ENCODE data around the gene PKIG. TPM values are rescaled to one million over a fixed set of nuclear protein-coding genes. Genes with fewer than 3 reads are reported as not detected.

PKIG gene
- total RNA-seq, 1 donor from 2014 or later = 29.3 TPM

GRCh38 chr20:44576297-44576696 lies 6.1 kb upstream of the PKIG start:
- H3K4me3 Mint-ChIP-seq (ENCODE audit: unreplicated experiment) = no peak overlapping the region
- H3K36me3 Mint-ChIP-seq (ENCODE audit: low read depth) = no peaks in the 10 kb centered on the region
- peak overlapping the region; percentile 74 for H3K27ac Mint-ChIP-seq (ENCODE audit: unreplicated experiment)
- H3K4me1 Mint-ChIP-seq (ENCODE audit: low read depth) = peaks cover 61% of the 10 kb centered on the region
- peak; percentile 64 for TF ChIP-seq CTCF (IDR thresholded peaks at IDR 0.05)
- H3K27me3 Mint-ChIP-seq (ENCODE audit: low read depth) = no peaks in the 10 kb centered on the region
- DNase-seq (ENCODE audit: low spot score) = no peak
- H3K9me3 Mint-ChIP-seq (ENCODE audit: low read depth) = no peaks in the 10 kb centered on the region

GRCh38 chr20:44579313-44580081 lies 2.9 kb upstream of the PKIG start:
- no peaks in the 10 kb centered on the region for H3K27me3 Mint-ChIP-seq (ENCODE audit: low read depth)
- no peak for TF ChIP-seq CTCF (IDR thresholded peaks at IDR 0.05)
- H3K9me3 Mint-ChIP-seq (ENCODE audit: low read depth) = no peaks in the 10 kb centered on the region
- H3K27ac Mint-ChIP-seq (ENCODE audit: unreplicated experiment) = peak overlapping the region; percentile 81
- DNase-seq (ENCODE audit: low spot score) = no peak
- H3K4me3 Mint-ChIP-seq (ENCODE audit: unreplicated experiment) = no peak overlapping the region
- peaks cover 69% of the 10 kb centered on the region for H3K4me1 Mint-ChIP-seq (ENCODE audit: low read depth)
- H3K36me3 Mint-ChIP-seq (ENCODE audit: low read depth) = no peaks in the 10 kb centered on the region

GRCh38 chr20:44580581-44581268 lies 1.7 kb upstream of the PKIG start:
- Mint-ChIP-seq H3K4me1 (ENCODE audit: low read depth) (peaks cover 79% of the 10 kb centered on the region), H3K4me3 (ENCODE audit: unreplicated experiment) (no peak overlapping the region), H3K27ac (ENCODE audit: unreplicated experiment) (peak overlapping the region; percentile 36), H3K36me3 (ENCODE audit: low read depth) (no peaks in the 10 kb centered on the region), H3K27me3 (ENCODE audit: low read depth) (no peaks in the 10 kb centered on the region), H3K9me3 (ENCODE audit: low read depth) (no peaks in the 10 kb centered on the region)
- no peak for DNase-seq (ENCODE audit: low spot score)
- no peak for TF ChIP-seq CTCF (IDR thresholded peaks at IDR 0.05)

- Mint-ChIP-seq H3K27me3 (ENCODE audit: low read depth) (no peaks in the 10 kb centered on the region), H3K36me3 (ENCODE audit: low read depth) (no peaks in the 10 kb centered on the region), H3K4me1 (ENCODE audit: low read depth) (peaks cover 77% of the 10 kb centered on the region), H3K4me3 (ENCODE audit: unreplicated experiment) (no peak overlapping the region), H3K27ac (ENCODE audit: unreplicated experiment) (peak overlapping the region; percentile 94), H3K9me3 (ENCODE audit: low read depth) (no peaks in the 10 kb centered on the region)
- no peak for TF ChIP-seq CTCF (IDR thresholded peaks at IDR 0.05)
- no peak for DNase-seq (ENCODE audit: low spot score)
Observed at GRCh38 chr20:44581515-44581914, 864 bp upstream of the PKIG start.

- Mint-ChIP-seq H3K36me3 (ENCODE audit: low read depth) (no peaks in the 10 kb centered on the region), H3K27ac (ENCODE audit: unreplicated experiment) (peak overlapping the region; percentile 94), H3K4me3 (ENCODE audit: unreplicated experiment) (peak overlapping the region; percentile 67), H3K4me1 (ENCODE audit: low read depth) (peaks cover 87% of the 10 kb centered on the region), H3K9me3 (ENCODE audit: low read depth) (no peaks in the 10 kb centered on the region), H3K27me3 (ENCODE audit: low read depth) (no peaks in the 10 kb centered on the region)
- no peak for TF ChIP-seq CTCF (IDR thresholded peaks at IDR 0.05)
- DNase-seq (ENCODE audit: low spot score) = no peak
Observed at GRCh38 chr20:44583157-44583556, 778 bp downstream of the PKIG start.

All from chondrocyte (in vitro differentiated cells).